Measurements from ENCODE around the gene SYP. TPM values are rescaled to one million over a fixed set of nuclear protein-coding genes. Genes with fewer than 3 reads are reported as not detected.
A peak's percentile ranks its signal among the peaks of the same experiment; 100 is the strongest.

Gene SYP
- total RNA-seq, 1 donor: not detected

GRCh38 chrX:49172280-49172780 is 27.7 kb downstream of the SYP start:
- peak overlapping the region; percentile 73 for H3K4me3 ChIP-seq (ENCODE audit: low read depth, low read length)
- no peak for TF ChIP-seq CTCF (IDR thresholded peaks at IDR 0.05; ENCODE audit: insufficient read depth, low read depth, low read length)
- peak; percentile 61 for DNase-seq (ENCODE audit: low read depth)

GRCh38 chrX:49171752-49172279 is 28.2 kb downstream of the SYP start, which contains the start of gene PLP2:
Gene PLP2 (plus strand): TSS chrX:49171898. CDS start chrX:49172001, 103 bp downstream.
- TF ChIP-seq CTCF (IDR thresholded peaks at IDR 0.05; ENCODE audit: insufficient read depth, low read depth, low read length): no peak
- peak within 1 kb of the TSS; percentile 73 for H3K4me3 ChIP-seq (ENCODE audit: low read depth, low read length)
- peak; percentile 53 for DNase-seq (ENCODE audit: low read depth)

GRCh38 chrX:49167740-49168108 is 32.3 kb downstream of the SYP start:
- TF ChIP-seq CTCF (IDR thresholded peaks at IDR 0.05; ENCODE audit: insufficient read depth, low read depth, low read length): no peak
- peak overlapping the region; percentile 34 for H3K4me3 ChIP-seq (ENCODE audit: low read depth, low read length)
- no peak for DNase-seq (ENCODE audit: low read depth)

GRCh38 chrX:49166914-49167739 is 32.9 kb downstream of the SYP start:
- DNase-seq (ENCODE audit: low read depth): peak; percentile 82
- peak overlapping the region; percentile 34 for H3K4me3 ChIP-seq (ENCODE audit: low read depth, low read length)
- no peak for TF ChIP-seq CTCF (IDR thresholded peaks at IDR 0.05; ENCODE audit: insufficient read depth, low read depth, low read length)

GRCh38 chrX:49165901-49166881 is 33.8 kb downstream of the SYP start:
- no peak for TF ChIP-seq CTCF (IDR thresholded peaks at IDR 0.05; ENCODE audit: insufficient read depth, low read depth, low read length)
- peak overlapping the region; percentile 34 for H3K4me3 ChIP-seq (ENCODE audit: low read depth, low read length)
- DNase-seq (ENCODE audit: low read depth): peak; percentile 79

GRCh38 chrX:49164589-49165360 is 35.2 kb downstream of the SYP start:
- no peak overlapping the region for H3K4me3 ChIP-seq (ENCODE audit: low read depth, low read length)
- DNase-seq (ENCODE audit: low read depth): no peak
- no peak for TF ChIP-seq CTCF (IDR thresholded peaks at IDR 0.05; ENCODE audit: insufficient read depth, low read depth, low read length)
